ENCODE data around the gene MT1M.

The MT1M gene

DNA sequence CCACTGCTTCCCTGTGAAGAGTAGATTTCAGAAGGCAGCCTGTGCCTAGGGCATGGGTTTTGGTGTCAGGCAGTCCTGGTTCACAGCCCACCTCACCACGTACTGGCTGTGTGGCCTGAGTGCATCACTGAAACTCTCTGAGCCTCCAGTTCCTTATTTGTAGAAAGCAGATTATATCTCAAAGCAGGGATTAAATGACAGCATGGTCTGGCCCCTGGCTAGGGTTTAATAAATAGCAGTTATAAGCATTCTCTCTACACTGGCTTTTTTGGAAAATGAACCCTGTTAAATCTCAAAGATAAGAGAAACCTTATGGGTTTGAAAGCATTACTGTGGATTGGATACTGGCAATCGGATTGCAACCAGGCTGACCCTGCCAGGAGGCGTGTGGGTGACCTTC, 2.9 kb upstream of the MT1M start:
- no peak for DNase-seq

DNA sequence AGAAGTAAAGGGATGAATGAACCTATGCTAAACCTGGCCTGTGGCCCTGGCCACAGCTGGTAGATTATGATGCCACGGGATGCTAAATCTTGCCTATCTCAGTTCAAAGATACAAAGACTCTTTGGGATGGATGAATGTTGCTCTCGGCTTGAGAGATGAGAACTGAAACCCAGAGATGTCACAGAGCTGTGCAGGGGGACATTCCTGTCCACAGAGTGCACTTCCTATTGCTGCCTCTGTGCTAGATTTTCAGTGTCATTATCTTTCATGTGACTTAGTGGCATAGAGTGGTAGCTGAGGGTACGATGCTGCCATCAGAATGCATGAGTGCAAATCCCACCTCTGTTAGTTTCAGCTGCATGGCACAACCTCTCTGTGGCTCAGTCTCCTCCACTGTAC, 2.3 kb upstream of the MT1M start:
- no peak for DNase-seq

DNA sequence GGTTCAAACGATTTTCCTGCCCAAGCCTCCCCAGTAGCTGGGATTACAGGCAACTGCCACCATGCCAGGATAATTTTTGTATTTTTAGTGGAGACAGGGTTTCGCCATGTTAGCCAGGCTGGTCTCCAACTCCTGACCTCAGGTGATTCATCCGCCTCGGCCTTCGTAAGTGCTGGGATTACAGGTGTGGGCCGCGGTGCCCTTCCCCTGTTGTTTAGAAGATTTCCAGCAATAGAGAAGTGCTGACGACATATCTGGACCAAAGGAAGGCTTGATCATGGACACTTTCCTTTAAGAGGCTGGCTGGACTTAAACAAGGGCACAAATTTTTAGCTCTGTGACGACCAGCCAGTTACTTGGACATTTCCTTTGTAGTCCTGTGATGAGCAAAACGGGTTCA, 1.3 kb upstream of the MT1M start:
- no peak for DNase-seq

DNA sequence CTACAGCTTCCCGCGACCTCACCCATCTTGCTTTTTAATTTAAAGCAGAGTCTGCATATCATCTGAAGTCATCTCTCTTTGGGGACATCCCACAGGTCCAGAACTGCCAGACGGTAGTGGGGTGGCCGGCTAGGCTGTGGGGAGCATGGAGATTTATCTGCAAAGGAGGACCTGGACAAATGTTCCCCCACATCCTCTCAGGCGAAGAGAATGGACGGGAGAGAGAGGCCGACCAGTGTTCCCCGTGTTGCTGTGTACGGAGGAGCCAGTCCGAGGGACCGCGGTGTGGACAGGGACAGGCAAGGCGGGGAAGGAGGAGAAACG, 665 bp upstream of the MT1M start:
- no peak for DNase-seq

DNA sequence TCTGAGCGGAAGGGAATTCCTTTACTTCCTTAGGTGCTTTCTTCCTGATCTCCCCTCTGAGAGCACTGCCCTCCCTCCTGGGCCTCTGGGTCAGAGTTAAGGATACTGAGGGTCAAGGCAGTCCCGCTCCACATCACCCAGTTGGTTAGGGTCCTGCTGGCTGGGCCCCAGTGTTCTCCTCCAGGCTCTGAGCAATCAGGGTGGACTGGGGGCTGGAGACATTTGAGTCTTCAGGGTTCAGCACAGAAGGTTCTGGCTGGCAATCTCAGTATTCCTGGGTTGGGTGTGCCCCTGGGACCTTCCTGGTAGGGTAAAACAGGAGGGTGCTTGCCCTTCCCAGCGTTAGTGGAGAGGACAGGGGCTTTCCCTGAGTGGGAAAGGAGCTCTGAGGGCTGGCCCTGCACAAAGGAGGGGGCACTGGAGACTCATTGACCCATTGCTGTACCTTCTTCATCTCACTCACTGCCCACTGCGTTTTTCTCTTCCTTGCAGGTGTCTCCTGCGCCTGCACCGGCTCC, 448 bp downstream of the MT1M start:
- DNase-seq = no peak

DNA sequence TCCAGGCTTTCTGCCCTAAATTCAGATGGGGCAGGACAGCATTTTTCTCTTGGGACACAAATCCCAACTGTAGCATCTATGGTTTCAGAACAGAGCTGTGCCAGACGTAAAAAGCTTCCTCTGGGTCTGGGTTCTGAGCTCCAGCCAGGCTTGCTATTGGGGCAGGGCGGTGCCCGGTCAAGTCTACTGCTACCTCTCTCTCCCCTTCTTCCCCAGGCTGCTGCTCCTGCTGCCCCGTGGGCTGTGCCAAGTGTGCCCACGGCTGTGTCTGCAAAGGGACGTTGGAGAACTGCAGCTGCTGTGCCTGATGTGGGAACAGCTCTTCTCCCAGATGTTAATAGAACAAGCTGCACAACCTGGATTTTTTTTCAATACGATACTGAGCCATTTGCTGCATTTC, 1.1 kb downstream of the MT1M start:
- no peak for DNase-seq

DNA sequence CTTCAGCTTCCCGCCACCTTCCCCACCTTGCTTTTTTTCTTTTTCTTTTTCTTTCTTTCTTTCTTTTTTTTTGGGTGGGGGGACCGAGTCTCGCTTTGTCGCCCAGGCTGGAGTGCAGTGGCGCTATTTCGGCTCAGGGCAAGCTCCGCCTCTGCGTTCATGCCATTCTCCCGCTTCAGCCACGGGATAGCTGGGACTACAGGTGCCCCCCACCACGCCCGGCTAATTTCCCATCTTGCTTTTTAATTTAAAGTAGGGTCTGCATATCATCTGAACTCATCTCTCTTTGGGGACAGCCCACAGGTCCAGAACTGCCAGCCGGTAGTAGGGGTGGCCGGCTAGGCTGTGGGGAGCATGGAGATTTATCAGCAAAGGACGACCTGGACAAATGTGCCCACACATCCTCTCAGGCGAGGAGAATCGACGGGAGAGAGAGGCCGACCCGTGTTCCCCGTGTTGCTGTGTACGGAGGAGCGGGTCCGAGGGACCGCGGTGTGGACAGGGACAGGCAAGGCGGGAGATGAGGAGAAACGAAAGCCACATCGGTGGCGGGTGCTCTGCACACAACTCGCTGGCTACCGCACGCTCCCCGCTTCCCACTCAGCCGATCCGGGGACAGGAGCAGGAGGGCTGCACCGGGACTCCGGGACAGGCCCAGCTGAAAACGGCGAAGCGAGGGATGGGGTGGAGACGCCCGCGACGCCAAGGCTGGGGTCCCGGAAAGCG, 2.4 kb downstream of the MT1M start:
- DNase-seq = no peak

DNA sequence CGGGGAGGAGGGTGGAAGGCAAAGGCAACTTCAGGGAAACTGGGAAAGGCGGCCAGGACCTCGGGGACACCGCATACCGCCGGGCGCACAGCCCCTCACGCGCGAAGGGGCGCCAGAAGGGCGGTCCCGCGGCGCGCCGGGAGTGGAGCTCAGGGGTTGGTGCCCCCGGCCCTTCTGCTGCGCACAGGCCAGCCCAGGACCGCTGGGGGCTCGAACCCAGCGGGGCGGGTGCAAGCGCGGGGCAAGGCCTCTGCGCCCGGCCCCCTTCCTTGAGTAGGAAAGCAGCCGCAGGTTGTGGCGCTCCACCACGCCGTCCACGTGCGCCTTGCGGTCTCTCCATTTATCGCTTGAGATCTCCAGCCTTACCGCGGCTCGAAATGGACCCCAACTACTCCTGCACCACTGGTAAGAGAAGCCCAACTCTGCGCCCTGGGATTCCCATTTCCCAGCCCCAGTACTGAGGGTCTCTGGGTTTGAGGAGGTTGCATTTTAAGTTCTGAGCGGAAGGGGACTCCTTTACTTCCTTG, 3.0 kb downstream of the MT1M start:
- DNase-seq = no peak

DNA sequence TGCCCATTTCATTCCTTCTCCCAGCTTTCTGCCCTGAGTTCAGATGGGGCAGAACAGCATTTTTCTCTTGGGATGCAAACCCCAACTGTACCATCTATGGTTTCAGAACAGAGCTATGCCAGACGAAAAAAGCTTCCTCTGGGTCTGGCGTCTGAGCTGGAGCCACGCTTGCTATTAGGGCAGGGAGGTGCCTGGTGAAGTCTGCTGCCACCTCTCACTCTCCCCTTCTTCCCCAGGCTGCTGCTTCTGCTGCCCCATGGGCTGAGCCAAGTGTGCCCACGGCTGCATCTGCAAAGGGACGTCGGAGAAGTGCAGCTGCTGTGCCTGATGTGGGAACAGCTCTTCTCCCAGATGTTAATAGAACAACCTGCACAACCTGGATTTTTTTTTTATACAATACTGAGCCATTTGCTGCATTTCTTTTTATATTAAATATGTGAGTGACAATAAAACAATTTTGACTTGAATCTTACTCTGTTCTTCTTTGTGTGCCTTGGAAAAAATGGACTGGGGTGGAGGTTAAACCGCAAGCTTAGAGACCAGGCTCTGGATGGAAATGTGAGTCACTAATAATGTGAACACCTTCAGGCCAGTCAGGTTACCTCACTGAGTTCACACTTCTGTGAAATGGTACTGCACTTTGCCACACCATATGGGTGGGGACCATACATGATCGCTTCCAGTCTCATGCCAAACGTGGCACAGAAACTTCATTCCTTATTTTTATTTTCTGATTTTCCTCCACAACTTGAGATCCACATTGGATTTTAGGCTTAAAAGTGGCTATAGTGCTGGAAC, 4.4 kb downstream of the MT1M start:
- DNase-seq = no peak

DNA sequence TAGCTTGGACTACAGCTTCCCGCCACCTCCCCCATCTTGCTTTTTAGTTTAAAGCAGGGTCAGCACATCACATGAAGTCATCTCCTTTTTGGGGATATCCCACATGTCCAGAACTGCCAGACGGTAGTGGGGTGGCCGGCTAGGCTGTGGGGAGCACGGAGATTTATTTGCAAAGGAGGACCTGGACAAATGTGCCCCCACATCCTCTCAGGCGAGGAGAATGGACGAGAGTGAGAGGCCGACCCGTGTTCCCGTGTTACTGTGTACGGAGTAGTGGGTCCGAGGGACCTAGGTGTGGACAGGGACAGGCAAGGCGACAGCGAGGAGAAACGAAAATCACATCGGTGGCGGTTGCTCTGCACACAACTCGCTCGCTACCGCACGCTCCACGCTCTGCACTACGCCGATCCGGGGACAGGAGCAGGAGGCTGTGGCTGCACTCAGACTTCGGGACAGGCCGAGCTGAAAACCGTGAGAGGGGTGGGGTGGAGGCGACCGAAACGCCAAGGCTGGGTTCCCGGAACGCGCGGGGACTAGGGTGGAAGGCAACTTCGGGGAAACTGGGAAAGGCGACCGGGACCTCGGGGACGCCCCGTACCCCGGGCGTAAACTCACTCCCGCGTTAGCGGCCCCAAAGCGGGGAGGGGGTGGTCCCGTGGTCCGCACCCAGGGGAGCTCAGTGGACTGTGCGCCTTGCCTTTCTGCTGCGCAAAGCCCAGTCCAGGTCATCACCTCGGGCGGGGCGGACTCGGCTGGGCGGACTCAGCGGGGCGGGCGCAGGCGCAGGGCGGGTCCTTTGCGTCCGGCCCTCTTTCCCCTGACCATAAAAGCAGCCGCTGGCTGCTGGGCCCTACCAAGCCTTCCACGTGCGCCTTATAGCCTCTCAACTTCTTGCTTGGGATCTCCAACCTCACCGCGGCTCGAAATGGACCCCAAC, 5.6 kb downstream of the MT1M start, which contains the start of gene MT1A:
Gene MT1A (plus strand): TSS at position 853 of the 937 bp plus-strand sequence. CDS start 73 bp downstream, at position 926.
- no peak for DNase-seq

DNA sequence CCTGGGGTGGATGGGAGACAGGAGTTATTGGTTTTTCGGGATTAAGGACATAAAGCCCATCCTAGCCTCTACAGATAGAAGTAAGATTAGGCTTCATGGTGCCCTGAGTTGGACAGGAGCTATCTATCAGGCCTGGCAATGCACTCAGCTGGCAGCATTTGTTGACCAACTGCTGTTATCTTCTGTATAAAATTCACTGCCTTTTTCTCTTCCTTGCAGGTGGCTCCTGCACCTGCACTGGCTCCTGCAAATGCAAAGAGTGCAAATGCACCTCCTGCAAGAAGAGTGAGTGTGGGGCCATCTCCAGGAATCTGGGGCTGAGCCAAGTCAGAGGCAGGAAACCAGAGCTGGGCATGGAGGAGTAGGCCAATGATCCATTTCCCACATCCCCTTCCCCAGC, 6.6 kb downstream of the MT1M start:
- no peak for DNase-seq

DNA sequence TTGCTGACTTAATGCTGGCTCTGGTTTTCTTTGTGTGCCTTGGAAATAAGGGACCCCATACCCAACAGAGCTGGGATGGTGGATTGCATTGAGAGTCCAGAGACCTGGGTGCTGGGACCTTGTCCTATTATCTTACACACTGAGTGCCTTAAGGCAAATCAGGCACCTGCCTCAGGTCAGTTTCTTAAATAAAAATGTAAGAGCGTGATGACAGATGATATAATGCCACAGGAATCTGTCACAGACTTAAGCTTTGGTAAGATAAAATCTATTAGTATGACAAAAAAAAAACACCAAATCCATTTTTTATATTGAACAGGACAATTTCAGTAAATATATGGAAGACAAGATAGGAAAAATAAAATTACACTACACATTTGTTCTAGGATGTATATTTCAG, 7.6 kb downstream of the MT1M start:
- DNase-seq = no peak

DNA sequence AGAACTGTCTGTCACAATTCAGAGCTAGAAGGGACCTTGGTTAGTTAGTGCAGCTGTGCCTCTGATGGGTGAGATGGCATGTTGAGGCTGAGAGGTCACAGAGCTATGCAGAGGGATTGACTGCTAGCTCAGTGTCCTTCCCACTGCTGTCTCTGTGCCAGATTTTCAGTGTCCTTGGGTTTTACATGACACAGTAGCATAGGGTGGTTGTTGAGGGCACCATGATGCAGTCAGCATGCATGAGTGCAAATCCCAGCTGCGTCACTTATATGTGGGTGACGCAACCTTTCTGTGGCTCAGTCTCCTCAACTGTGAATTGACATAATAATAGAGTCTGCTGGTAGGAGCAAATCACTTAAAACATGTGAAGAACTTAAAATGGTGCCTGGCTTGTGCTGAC, 8.7 kb downstream of the MT1M start:
- no peak for DNase-seq

DNA sequence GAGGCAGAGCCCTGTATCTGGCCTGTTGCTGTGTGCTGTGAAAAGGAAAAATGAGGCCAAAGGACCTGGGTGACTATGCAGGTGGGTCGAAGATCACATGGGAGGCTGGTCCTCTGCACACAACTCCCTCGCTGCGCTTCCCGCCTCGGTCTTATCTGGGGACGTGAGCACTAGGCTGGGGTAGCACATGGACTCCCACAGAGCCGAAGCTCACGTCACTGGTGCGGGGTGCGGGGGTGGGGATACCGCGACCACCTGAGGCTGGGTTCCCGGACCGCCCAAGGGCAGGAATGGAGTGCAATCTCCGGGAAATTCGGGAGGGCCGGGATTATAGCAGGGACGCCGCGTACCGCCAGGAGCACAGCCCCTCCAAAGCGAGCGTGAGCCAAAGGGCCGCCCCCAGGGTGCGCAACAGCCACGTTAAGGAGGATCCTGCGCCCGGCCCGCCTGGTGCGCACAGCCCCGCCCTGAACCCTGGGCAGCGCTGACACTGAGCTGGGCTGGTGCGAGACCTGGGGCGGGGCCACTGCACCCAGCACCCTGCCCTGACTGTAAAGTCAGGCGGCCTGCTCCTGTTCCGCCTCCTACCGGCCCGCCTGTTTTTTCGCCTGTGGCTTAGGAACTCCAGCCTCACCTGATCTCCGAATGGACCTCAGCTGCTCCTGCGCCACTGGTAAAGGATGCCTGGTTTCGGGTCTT, 10.8 kb downstream of the MT1M start:
- DNase-seq = peak; percentile 68

DNA sequence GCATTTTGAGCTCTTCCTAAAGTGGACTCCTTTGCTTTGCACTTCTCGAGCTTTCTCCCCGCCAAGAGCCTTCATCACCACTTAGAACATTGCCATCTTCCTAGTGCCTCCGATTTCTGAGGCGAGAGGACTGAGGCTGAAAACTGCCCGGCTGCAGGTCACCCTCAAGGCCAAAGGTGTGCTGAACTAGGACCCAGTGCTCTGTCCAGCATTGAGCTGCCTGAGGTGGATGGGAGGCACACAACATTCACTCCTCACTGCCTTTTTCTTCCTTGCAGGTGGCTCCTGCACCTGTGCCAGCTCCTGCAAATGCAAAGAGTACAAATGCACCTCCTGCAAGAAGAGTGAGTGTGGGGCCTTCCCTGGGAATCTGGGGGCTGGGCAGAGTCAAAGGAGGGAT, 11.4 kb downstream of the MT1M start:
- DNase-seq = no peak

DNA sequence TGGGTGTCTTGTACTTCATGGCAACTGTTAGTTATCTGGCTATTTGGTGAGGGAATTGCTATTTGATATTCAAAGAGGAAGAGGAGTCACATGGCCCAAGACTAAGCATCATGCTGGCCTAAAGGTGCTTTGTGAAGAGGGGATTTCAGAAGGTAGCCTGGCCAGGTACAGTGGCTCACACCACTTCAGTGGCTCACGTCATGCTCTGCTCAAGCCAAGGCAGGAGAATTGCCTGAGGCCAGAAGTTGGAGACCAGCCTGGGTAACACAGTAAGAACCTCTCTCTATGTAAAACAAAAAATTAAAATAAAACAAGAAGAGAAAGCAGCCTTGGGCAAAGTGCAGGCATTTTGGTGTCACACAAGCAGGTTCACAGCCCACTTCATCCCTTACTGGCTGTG, 12.9 kb downstream of the MT1M start:
- no peak for DNase-seq

DNA sequence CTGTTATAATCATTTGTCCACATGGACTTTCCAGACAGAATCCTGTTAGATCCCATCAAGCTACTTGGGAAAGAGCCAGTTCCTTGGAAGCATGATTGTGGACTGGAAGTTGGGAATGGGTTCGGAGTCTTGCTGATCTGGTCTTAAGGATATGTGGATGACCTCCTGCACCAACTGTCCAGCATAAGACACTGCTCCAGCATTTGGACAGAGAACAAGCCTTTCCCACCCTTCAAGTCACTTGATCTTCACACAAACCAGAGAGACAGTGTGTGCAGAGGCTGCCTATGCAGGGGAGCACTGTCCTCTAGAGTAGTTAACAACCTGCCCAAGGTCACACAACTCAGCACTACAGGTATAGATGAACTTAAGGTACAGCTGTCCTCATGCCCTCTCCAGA, 13.4 kb downstream of the MT1M start:
- DNase-seq = no peak

DNA sequence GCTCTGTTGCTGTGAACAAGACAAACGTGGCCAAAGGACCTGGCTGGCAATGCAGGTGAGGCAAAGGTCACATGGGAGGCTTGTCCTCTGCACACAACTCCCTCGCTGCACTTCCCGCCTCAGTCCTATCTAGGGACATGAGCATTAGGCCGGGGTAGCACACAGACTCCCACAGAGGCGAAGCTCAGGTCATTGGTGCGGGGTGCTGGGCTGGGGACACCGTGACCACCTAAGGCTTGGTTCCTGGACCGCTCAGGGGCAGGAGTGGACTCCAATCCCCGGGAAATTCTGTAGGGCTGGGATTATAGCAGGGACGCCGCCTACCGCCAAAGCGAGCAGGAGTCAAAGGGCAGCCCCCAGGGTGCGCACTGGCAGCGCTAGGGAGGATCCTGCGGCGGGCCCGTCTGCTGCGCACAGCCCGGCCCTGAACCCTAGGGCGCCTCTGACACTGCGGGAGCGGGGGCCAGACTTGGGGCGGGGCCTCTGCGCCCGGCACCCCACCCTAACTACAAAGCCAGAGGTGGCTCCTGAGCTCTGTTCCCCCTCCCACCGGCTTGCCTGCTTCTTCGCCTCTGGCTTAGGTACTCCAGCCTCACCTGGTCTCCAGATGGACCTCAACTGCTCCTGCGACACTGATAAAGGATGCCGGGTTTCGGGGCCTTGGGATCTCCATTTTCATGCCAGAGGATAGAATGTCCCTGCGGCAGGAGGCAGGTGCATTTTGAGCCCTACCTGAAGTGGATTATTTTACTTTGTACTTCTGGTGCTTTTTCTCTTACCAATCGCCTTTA, 15.4 kb downstream of the MT1M start:
- DNase-seq = no peak

DNA sequence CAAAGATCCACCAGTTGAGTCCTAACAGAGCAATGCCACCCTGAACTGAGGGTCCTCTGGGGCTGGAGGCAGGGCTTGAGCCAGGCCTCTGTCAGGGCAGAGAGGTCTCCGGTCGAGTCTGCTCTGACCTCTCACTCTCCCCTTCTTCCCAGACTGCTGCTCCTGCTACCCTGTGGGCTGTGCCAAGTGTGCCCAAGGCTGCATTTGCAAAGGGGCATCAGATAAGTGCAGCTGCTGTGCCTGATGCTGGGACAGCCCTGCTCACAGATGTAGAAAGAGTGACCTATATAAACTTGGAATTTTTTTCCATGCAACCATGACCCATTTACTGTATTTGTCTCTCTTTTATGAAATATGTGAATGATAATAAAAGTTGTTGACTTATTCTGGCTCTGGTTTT, 16.8 kb downstream of the MT1M start:
- no peak for DNase-seq

DNA sequence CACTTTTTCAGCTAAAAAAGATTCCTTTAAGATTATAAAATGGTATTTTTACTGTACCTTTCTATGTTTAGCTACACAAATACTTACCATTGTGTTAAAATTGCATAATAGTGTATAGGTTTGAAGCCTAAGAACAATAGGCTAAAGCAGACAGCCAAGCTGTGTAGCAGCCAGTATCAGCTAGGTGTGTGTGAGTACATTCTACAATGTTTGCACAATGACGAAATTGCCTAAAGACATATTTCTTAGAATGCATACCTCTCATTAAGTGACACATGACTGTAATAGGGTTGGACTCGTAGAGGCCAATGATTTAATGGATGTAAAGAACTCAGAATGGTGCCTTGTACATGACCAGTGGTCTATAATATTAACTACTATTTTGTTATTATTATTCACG, 17.4 kb downstream of the MT1M start:
- DNase-seq = no peak

DNA sequence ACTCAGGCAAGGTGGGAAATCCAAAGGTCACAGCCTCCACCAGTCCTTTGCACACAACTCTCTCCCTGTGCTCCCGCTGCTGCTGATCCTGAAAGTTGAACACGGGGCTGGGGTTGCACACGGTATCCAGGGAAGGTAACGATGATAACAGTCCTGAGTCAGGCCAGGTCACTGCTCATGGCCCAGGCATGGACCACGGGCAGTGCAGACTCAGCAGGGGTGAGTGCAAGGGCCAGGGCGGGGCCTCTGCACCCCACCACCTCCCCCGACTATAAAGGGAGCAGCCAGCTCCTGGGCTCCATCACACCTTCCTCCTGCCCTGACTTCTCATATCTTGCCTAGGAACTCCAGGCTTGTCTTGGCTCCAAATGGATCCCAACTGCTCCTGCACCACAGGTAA, 19.1 kb downstream of the MT1M start, which contains the start of gene MT1B:
Gene MT1B (plus strand): TSS at position 301 of the 400 bp plus-strand sequence. CDS start 68 bp downstream, at position 369.
- DNase-seq = no peak

Data from activated CD4-positive, CD25-positive, alpha-beta regulatory T cell treated with anti-CD3 and anti-CD28 coated beads, Interleukin-2, amount 50 U/mL, for 72 hours (primary cell).